H1 (cell line): Measurements from ENCODE around the gene TNN. TPM values are rescaled to one million over a fixed set of nuclear protein-coding genes. Genes with fewer than 3 reads are reported as not detected.

ENCODE experiments used
- POLR2A ChIP-seq, 2 experiments: IDR thresholded peaks; 1 replicate in 1 of 2; 2 replicates in 1 of 2; pipeline ENCODE4 v1.6.1; 2011; ENCODE audit warnings: low read depth in 2 of 2, low read length in 2 of 2, mild to moderate bottlenecking in 2 of 2; ENCODE audit errors: control extremely low read depth in 1 of 2
- POU5F1 ChIP-seq: IDR thresholded peaks from 2 replicates; pipeline ENCODE4 v1.6.1; 2011; ENCODE audit warnings: low read depth, mild to moderate bottlenecking, low read length, moderate library complexity
- RAD21 ChIP-seq, 2 experiments: IDR thresholded peaks in 1 of 2; conservative IDR thresholded peaks in 1 of 2; 2 replicates each; pipeline ENCODE4 v1.6.1; 2011; ENCODE audit warnings: low read depth in 2 of 2, low read length in 2 of 2, improper control_type of control experiment in 1 of 2, inconsistent platforms in 1 of 2, mild to moderate bottlenecking in 1 of 2, moderate library complexity in 1 of 2
- polyA plus RNA-seq, 7 experiments: library from polyadenylated mRNA; depleted of rRNA in 3 of 7; stranded (reverse) in 5 of 7; unstranded in 2 of 7; fragments of >200 nt in 5 of 7; fragments of 200-250 nt in 2 of 7; gene quantifications; 1 replicate in 5 of 7; 2 replicates in 1 of 7; 4 replicates in 1 of 7; pipeline versions ENCODE4 v1.2.1 to v1.2.3, GENCODE V29; 2011 to 2013; ENCODE audit warnings: missing spikeins in 2 of 7, mixed read lengths in 2 of 7
- total RNA-seq: library from RNA; stranded (reverse); fragmentation: NEBNext Ultra II Directional; extraction: Animal tissue kit (Norgen Biotek cat#: 25700); gene quantifications from 2 replicates; pipeline ENCODE4 v1.2.1, GENCODE V29; 2021

The TNN gene
- total and polyA plus RNA-seq, 2 of the 8 experiments (the other 6 are each of a cell fraction or from before 2014, with no cell fraction given), result 0.21 to 0.30 TPM

GRCh38 chr1:175176246-175176645 lies 108.6 kb downstream of the TNN start (continued):
- TF ChIP-seq POU5F1 (no peak), RAD21 (IDR thresholded peaks at IDR 0.05 in 1 of 2, conservative IDR thresholded peaks at IDR 0.05 in 1 of 2; ENCODE audit: low read depth in 2 of 2, low read length in 2 of 2) (no peak), POLR2A (IDR thresholded peaks at IDR 0.05; ENCODE audit: control extremely low read depth in 1 of 2, low read depth in 2 of 2, low read length in 2 of 2) (no peak)
